ENCODE measurements around the gene HAX1. TPM values are rescaled to one million over a fixed set of nuclear protein-coding genes. Genes with fewer than 3 reads are reported as not detected.

The HAX1 gene
- total and polyA plus RNA-seq, 2 of the 8 experiments (the other 6 are each of a cell fraction or from before 2014, with no cell fraction given), result 82.2 to 115 TPM

DNA sequence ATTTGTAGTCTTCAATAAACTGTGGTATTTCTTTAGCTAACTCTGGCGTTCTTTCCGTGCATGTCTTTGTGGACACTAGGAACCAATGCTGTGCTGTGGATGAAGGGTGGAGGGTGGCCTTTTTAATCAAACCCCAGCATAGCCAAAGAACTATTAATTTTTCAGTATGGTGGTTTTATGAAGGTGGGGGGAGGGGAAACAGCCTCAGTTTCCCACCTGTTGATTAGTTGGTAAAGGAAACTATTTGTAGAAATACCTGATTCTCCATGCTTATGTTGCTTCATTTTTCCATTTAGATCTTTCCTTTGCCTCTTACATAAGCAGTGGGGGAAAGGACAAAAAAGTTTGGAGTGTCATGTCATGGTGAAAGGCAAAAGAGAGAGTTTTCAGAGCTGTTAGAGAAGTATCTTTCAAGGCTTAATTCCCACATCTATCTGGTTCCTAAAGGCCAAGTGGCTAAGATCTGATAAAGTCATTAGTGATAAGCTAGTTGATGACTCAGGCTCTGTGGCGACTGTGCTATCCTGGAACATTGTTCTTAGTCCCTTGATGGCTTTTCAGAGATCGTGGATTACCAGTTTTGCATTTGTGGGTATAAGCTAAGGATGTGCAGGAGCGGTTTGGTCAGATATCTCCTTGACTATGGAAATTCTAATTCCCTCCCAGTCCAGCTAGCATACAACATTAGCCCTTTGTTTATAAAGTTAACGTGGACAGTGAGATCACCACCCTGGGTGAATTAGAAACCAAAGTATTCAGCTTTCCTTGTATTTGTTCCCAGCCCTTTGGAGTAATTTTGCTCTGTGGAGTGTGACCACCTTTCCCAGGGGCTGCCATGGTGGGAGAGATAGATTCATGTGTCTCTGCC, 8.7 kb upstream of the HAX1 start:
- H3K9ac ChIP-seq (replicated peaks in 1 of 4; ENCODE audit: extremely low read depth in 1 of 4, low read depth in 3 of 4, low read length in 3 of 4), result no peak overlapping the region
- peaks cover 3% of the 10 kb centered on the region for H3K79me1 ChIP-seq (ENCODE audit: low read depth, low read length)
- no peak overlapping the region for H2BK20ac ChIP-seq (ENCODE audit: low read length)
- H3K4me3 ChIP-seq (ENCODE audit: extremely low read depth in 1 of 4, insufficient read depth in 2 of 4, low read depth in 3 of 4, low read length in 4 of 4), result no peak overlapping the region
- no peak overlapping the region for H2BK12ac ChIP-seq (ENCODE audit: low read depth, low read length)
- no peaks in the 10 kb centered on the region; a peak in 1 of 4 replicates for H3K79me2 ChIP-seq (ENCODE audit: control insufficient read depth in 1 of 2, insufficient read depth in 2 of 2, low read length in 2 of 2)
- no peak overlapping the region for H4K5ac ChIP-seq (ENCODE audit: insufficient read length, low read depth, low read length)
- H3K18ac ChIP-seq (ENCODE audit: extremely low read depth, low read length), result no peak overlapping the region
- H3K36me3 ChIP-seq (ENCODE audit: control insufficient read depth in 2 of 4, insufficient read depth in 4 of 4, low read length in 3 of 4), result peaks cover 44 to 96% (median 81%) of the 10 kb centered on the region in 4 experiments
- DNase-seq (ENCODE audit: low read depth in 1 of 2, low spot score in 2 of 2) (no peak), FAIRE-seq (no peak)
- H4K20me1 ChIP-seq (replicated peaks in 1 of 2; ENCODE audit: control insufficient read depth in 1 of 2, insufficient read depth in 2 of 2, low read length in 2 of 2), result peaks cover 2 to 3% of the 10 kb centered on the region in 2 experiments
- no peak overlapping the region for H3K27ac ChIP-seq (ENCODE audit: low read depth, low read length)
- H2BK5ac ChIP-seq (ENCODE audit: low read depth, low read length), result no peak overlapping the region
- H2BK120ac ChIP-seq (replicated peaks; ENCODE audit: low read depth, low read length), result no peak overlapping the region
- H4K8ac ChIP-seq (ENCODE audit: extremely low read depth, insufficient read depth, low read length), result no peak overlapping the region
- CTCF ChIA-PET (ENCODE audit: partially characterized antibody), result interaction anchor here (0.9 to 1.4 kb wide), 5 partner anchors 9 to 73 kb away, joined by 3 to 4 read pairs (median 3); partner anchors contain the start of gene HAX1
- no peak overlapping the region for H3K4me2 ChIP-seq (ENCODE audit: insufficient read depth in 1 of 2, low read depth in 2 of 2, low read length in 2 of 2)
- POLR2A ChIA-PET (ENCODE audit: partially characterized antibody), result interaction anchor here (0.9 to 1.3 kb wide), 10 partner anchors 8 to 166 kb away, joined by 3 to 6 read pairs (median 3); partner anchors contain the start of genes TPM3 and UBAP2L
- WGBS, 2 experiments (ENCODE audit: extremely low coverage in 1 of 2, insufficient coverage in 1 of 2, insufficient read length in 1 of 2, insufficient replicate concordance in 2 of 2, low coverage in 1 of 2, low lambda C conversion rate in 2 of 2, missing lambda C conversion rate in 1 of 2), result 89% methylated on average over 6 of the region's 6 CpGs; no CpG with 5 or more reads in 1 of the 2 experiments
- H3K14ac ChIP-seq (ENCODE audit: insufficient read length), result no peak overlapping the region
- no peak overlapping the region for H4K91ac ChIP-seq (replicated peaks; ENCODE audit: insufficient read length, low read length)
- H3K9me3 ChIP-seq (ENCODE audit: insufficient read depth in 2 of 2, low read depth in 1 of 2, low read length in 1 of 2), result no peaks in the 10 kb centered on the region
- H3K4me1 ChIP-seq (replicated peaks in 1 of 4; ENCODE audit: control insufficient read depth in 3 of 4, insufficient read depth in 4 of 4, low read length in 3 of 4), result no peaks in the 10 kb centered on the region
- no peak overlapping the region for H3K4ac ChIP-seq (replicated peaks; ENCODE audit: insufficient read length, low read depth, low read length)
- no peaks in the 10 kb centered on the region for H3K27me3 ChIP-seq (replicated peaks in 1 of 4; ENCODE audit: control insufficient read depth in 3 of 4, extremely low read depth in 1 of 4, insufficient read depth in 3 of 4, low read length in 3 of 4)
- no peak overlapping the region for H3K23ac ChIP-seq (ENCODE audit: insufficient read length)
- TF ChIP-seq ZNF274 (IDR thresholded peaks at IDR 0.05; ENCODE audit: borderline replicate concordance, extremely low read depth, low read length) (no peak), TAF1 (IDR thresholded peaks at IDR 0.05; ENCODE audit: low read depth, low read length) (no peak), TCF12 (IDR thresholded peaks at IDR 0.05; ENCODE audit: low read depth, low read length) (no peak), JUND (IDR thresholded peaks at IDR 0.05; ENCODE audit: low read length) (no peak), BACH1 (IDR thresholded peaks at IDR 0.05; ENCODE audit: low read length) (no peak), TEAD4 (IDR thresholded peaks at IDR 0.05; ENCODE audit: low read depth, low read length) (no peak), MAFK (IDR thresholded peaks at IDR 0.05; ENCODE audit: low read depth, low read length) (no peak), KDM5A (IDR thresholded peaks at IDR 0.05; ENCODE audit: low read length) (no peak), POLR2A (IDR thresholded peaks at IDR 0.05; ENCODE audit: control extremely low read depth in 1 of 2, low read depth in 2 of 2, low read length in 2 of 2) (no peak), RAD21 (IDR thresholded peaks at IDR 0.05 in 1 of 2, conservative IDR thresholded peaks at IDR 0.05 in 1 of 2; ENCODE audit: low read depth in 2 of 2, low read length in 2 of 2) (no peak)
- no peak overlapping the region for H2BK15ac ChIP-seq (ENCODE audit: low read length)
- H2AFZ ChIP-seq (ENCODE audit: low read length), result no peak overlapping the region
- H3K23me2 ChIP-seq (ENCODE audit: low read depth, low read length), result no peaks in the 10 kb centered on the region
- no peak overlapping the region for H2AK5ac ChIP-seq (ENCODE audit: low read depth, low read length)
- no peak overlapping the region for H3K56ac ChIP-seq (replicated peaks; ENCODE audit: insufficient read length, low read depth, low read length)

All from H1 (cell line).